HCT116 (cell line): ENCODE results near the gene LYPD3. TPM values are rescaled to one million over a fixed set of nuclear protein-coding genes. Genes with fewer than 3 reads are reported as not detected.

Source experiments
- ATAC-seq: fragments of 200-7000 bp; cut with Tn5 transposase; 2 replicates; pipeline ENCODE4 v1.9.1; 2020; ENCODE audit warnings: mild to moderate bottlenecking, moderate library complexity
- BruUV-seq: library from RNA; stranded (reverse); fragments of 400-500 nt; replicated peaks from 2 replicates; lab custom pipeline; 2021; lab: Mats Ljungman, UMichigan
- CTCF ChIA-PET: fragments of 300-600 bp; sonication (Branson Sonifier 250); formaldehyde crosslinking; loops from one replicate; lab custom pipeline; 2021; ENCODE audit warnings: antibody characterized with exemption; lab: Charles Lee
- POLR2A ChIA-PET: fragments of 300-600, 350-600 bp; sonication (Branson Sonifier 250); formaldehyde crosslinking; loops from one replicate; lab custom pipeline; 2021; ENCODE audit warnings: antibody characterized with exemption; lab: Charles Lee
- RAD21 ChIA-PET, 2 experiments: fragments of 300-600 bp; sonication (Branson Sonifier 250); formaldehyde crosslinking; loops; one replicate each; lab custom pipeline; 2023; ENCODE audit warnings: low total read pairs in 2 of 2; ENCODE audit not compliant: uncharacterized antibody in 2 of 2, unreplicated experiment in 2 of 2, low non-redundant PET in 1 of 2; lab: Charles Lee
- DNase-seq: peaks from one replicate; pipeline ENCODE4 v3.0.0-alpha.2; 2010; ENCODE audit warnings: low read depth, low spot score
- H2AFZ ChIP-seq: fragments of 200-600 bp; shearing (Covaris generic), sonication (generic); 2 replicates; pipeline ENCODE4 v1.6.1; 2017; ENCODE audit warnings: low read depth, mixed run types, mixed read lengths, antibody characterized with exemption, low read length; ENCODE audit not compliant: poor library complexity, severe bottlenecking
- H3K27ac ChIP-seq: 2 replicates; pipeline ENCODE4 v1.5.1; 2012; ENCODE audit warnings: low read depth, low read length
- H3K27me3 ChIP-seq: fragments of 200-600 bp; sonication (generic); 2 replicates; pipeline ENCODE4 v1.6.1; 2016; ENCODE audit warnings: mixed run types, low read length, mixed read lengths; ENCODE audit not compliant: insufficient read depth
- H3K36me3 ChIP-seq, 2 experiments: fragments of 200-500 bp in 1 of 2; fragments of 200-600 bp in 1 of 2; sonication (Bioruptor generic) in 1 of 2; sonication (generic) in 1 of 2; 2 replicates each; pipeline versions ENCODE4 v1.5.1 to v1.6.1; 2014 to 2016; ENCODE audit warnings: low read length in 2 of 2, inconsistent platforms in 1 of 2, mixed read lengths in 1 of 2, mixed run types in 1 of 2; ENCODE audit not compliant: insufficient read depth in 2 of 2, control insufficient read depth in 1 of 2
- H3K4me1 ChIP-seq, 2 experiments: fragments of 200-600 bp in 1 of 2; sonication (generic) in 1 of 2; 2 replicates each; pipeline versions ENCODE4 v1.5.1 to v1.6.1; 2012 to 2017; ENCODE audit warnings: low read length in 2 of 2, inconsistent platforms in 1 of 2, mild to moderate bottlenecking in 1 of 2, mixed read lengths in 1 of 2, mixed run types in 1 of 2, moderate library complexity in 1 of 2; ENCODE audit not compliant: insufficient read depth in 2 of 2, control insufficient read depth in 1 of 2
- H3K4me2 ChIP-seq: fragments of 200-600 bp; sonication (generic); 2 replicates; pipeline ENCODE4 v1.6.1; 2017; ENCODE audit warnings: mixed run types, low read length, mixed read lengths
- H3K4me3 ChIP-seq, 2 experiments: fragments of 200-600 bp in 1 of 2; sonication (generic) in 1 of 2; replicated peaks in 1 of 2; 2 replicates each; pipeline ENCODE4 v1.5.1; 2011 to 2016; ENCODE audit warnings: low read length in 2 of 2, control low read depth in 1 of 2, low read depth in 1 of 2, mild to moderate bottlenecking in 1 of 2, mixed read lengths in 1 of 2, mixed run types in 1 of 2
- H3K79me2 ChIP-seq: fragments of 200-600 bp; sonication (generic); 2 replicates; pipeline ENCODE4 v1.6.1; 2017; ENCODE audit warnings: mild to moderate bottlenecking, mixed run types, low read length, moderate library complexity, mixed read lengths; ENCODE audit not compliant: insufficient read depth
- H3K9ac ChIP-seq: fragments of 200-600 bp; sonication (generic); 2 replicates; pipeline ENCODE4 v1.6.1; 2016; ENCODE audit warnings: low read length, mixed read lengths
- H3K9me2 ChIP-seq: fragments of 200-600 bp; sonication (generic), shearing (Covaris generic); 2 replicates; pipeline ENCODE4 v1.6.1; 2017; ENCODE audit warnings: mixed run types, mild to moderate bottlenecking, moderate library complexity; ENCODE audit not compliant: insufficient read depth
- H3K9me3 ChIP-seq, 2 experiments: fragments of 200-500 bp in 1 of 2; fragments of 200-600 bp in 1 of 2; sonication (Bioruptor generic) in 1 of 2; sonication (generic) in 1 of 2; 2 replicates each; pipeline ENCODE4 v1.6.1; 2014 to 2017; ENCODE audit warnings: low read length in 2 of 2, mixed read lengths in 2 of 2, inconsistent platforms in 1 of 2, low read depth in 1 of 2, mild to moderate bottlenecking in 1 of 2, mixed run types in 1 of 2, moderate library complexity in 1 of 2; ENCODE audit not compliant: control insufficient read depth in 1 of 2, insufficient read depth in 1 of 2
- H4K20me1 ChIP-seq: fragments of 200-600 bp; sonication (generic), shearing (Covaris generic); 2 replicates; pipeline ENCODE4 v1.6.1; 2017; ENCODE audit warnings: mixed run types, mild to moderate bottlenecking, moderate library complexity; ENCODE audit not compliant: insufficient read depth
- ELF1 ChIP-seq: IDR thresholded peaks from 2 replicates; pipeline ENCODE4 v1.6.1; 2012; ENCODE audit warnings: low read depth, borderline replicate concordance
- JUND ChIP-seq: IDR thresholded peaks from 2 replicates; pipeline ENCODE4 v1.6.1; 2012
- POLR2A ChIP-seq: IDR thresholded peaks from 2 replicates; pipeline ENCODE4 v1.7.0; 2011; ENCODE audit warnings: borderline replicate concordance; ENCODE audit not compliant: insufficient read depth, insufficient read length; ENCODE audit errors: extremely low read depth
- RAD21 ChIP-seq: IDR thresholded peaks from 2 replicates; pipeline ENCODE4 v1.6.1; 2012; ENCODE audit warnings: low read depth, mild to moderate bottlenecking
- SP1 ChIP-seq: IDR thresholded peaks from 2 replicates; pipeline ENCODE4 v1.6.1; 2012; ENCODE audit warnings: low read depth
- SRF ChIP-seq: IDR thresholded peaks from 2 replicates; pipeline ENCODE4 v1.6.1; 2012; ENCODE audit warnings: low read depth
- TCF7L2 ChIP-seq: IDR thresholded peaks from 2 replicates; pipeline ENCODE4 v1.7.0; 2011; ENCODE audit warnings: borderline replicate concordance, inconsistent platforms; ENCODE audit not compliant: insufficient read depth, insufficient read length; ENCODE audit errors: extremely low read depth
- YY1 ChIP-seq: IDR thresholded peaks from 2 replicates; pipeline ENCODE4 v1.6.1; 2011; ENCODE audit warnings: low read length, low read depth, moderate library complexity, mild to moderate bottlenecking; ENCODE audit not compliant: insufficient replicate concordance; ENCODE audit errors: extremely low read depth
- ZFX ChIP-seq: fragments of 450-650 bp; IDR thresholded peaks from 2 replicates; pipeline ENCODE4 v1.6.1; 2017
- intact Hi-C: fragments of 100-400 bp; cut with micrococcal nuclease; formaldehyde crosslinking; loops from 2 replicates; pipeline ENCODE4 v1.10.0; 2022
- total RNA-seq: library from RNA; stranded (reverse); gene quantifications from one replicate; pipeline ENCODE4 v1.2.1, GENCODE V29; 2021; ENCODE audit not compliant: unreplicated experiment
- TF ChIP-seq, protein P1 (sequence below): IDR thresholded peaks from 2 replicates; pipeline ENCODE4 v1.6.1; 2012
- TF ChIP-seq, protein P2 (sequence below): IDR thresholded peaks from 2 replicates; pipeline ENCODE4 v1.6.1; 2012; ENCODE audit warnings: low read depth

The LYPD3 gene
- total RNA-seq, 1 experiment from 2014 or later: 3.6 TPM

DNA sequence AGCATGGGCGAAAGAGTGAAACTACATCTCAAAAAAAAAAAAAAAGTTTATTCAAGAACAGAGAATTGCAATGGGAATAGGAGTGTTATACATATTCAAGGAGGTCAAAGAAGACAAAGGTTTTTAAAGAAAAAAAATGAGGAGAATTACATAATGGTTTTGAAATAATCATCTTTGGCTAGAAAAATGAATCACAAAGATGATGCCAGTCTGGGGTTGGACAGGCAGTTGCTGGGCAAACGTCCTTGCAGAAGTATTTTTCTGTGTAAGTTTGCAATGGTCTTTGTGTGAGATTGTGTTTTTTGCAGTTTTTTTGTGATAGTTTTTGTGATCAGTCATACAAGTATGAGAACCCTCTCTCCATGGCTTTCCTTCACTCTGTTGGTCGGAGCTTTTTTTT is 23.7 kb downstream of the LYPD3 start:
- no peak for TF ChIP-seq POLR2A
- TF ChIP-seq RAD21: no peak
- TF ChIP-seq, protein P1, sequence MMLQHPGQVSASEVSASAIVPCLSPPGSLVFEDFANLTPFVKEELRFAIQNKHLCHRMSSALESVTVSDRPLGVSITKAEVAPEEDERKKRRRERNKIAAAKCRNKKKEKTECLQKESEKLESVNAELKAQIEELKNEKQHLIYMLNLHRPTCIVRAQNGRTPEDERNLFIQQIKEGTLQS: no peak
- TF ChIP-seq SRF: no peak
- TF ChIP-seq, protein P2, sequence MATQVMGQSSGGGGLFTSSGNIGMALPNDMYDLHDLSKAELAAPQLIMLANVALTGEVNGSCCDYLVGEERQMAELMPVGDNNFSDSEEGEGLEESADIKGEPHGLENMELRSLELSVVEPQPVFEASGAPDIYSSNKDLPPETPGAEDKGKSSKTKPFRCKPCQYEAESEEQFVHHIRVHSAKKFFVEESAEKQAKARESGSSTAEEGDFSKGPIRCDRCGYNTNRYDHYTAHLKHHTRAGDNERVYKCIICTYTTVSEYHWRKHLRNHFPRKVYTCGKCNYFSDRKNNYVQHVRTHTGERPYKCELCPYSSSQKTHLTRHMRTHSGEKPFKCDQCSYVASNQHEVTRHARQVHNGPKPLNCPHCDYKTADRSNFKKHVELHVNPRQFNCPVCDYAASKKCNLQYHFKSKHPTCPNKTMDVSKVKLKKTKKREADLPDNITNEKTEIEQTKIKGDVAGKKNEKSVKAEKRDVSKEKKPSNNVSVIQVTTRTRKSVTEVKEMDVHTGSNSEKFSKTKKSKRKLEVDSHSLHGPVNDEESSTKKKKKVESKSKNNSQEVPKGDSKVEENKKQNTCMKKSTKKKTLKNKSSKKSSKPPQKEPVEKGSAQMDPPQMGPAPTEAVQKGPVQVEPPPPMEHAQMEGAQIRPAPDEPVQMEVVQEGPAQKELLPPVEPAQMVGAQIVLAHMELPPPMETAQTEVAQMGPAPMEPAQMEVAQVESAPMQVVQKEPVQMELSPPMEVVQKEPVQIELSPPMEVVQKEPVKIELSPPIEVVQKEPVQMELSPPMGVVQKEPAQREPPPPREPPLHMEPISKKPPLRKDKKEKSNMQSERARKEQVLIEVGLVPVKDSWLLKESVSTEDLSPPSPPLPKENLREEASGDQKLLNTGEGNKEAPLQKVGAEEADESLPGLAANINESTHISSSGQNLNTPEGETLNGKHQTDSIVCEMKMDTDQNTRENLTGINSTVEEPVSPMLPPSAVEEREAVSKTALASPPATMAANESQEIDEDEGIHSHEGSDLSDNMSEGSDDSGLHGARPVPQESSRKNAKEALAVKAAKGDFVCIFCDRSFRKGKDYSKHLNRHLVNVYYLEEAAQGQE: no peak
- no peak for TF ChIP-seq ELF1
- TF ChIP-seq SP1: no peak
- TF ChIP-seq ZFX: no peak
- TF ChIP-seq JUND: no peak
- TF ChIP-seq YY1: no peak
- TF ChIP-seq TCF7L2: no peak
- intact Hi-C loops: no loop called here
- Histone ChIP-seq H4K20me1 (no peaks in the 10 kb centered on the region), H3K9me2 (no peaks in the 10 kb centered on the region), H3K4me1 (peaks cover 0 to 16% of the 10 kb centered on the region in 2 experiments; a peak in 2 of 4 replicates), H3K4me2 (no peak overlapping the region), H3K27ac (no peak overlapping the region), H3K9ac (no peak overlapping the region), H3K79me2 (no peaks in the 10 kb centered on the region), H3K36me3 (no peaks in the 10 kb centered on the region), H3K4me3 (no peak overlapping the region), H3K27me3 (no peaks in the 10 kb centered on the region), H2AFZ (no peak overlapping the region), H3K9me3 (no peaks in the 10 kb centered on the region; a peak in 1 of 4 replicates)
- RAD21 ChIA-PET: no interaction called here
- BruUV-seq: no TSS peak
- DNase-seq (no peak), ATAC-seq (no peak)
- POLR2A ChIA-PET: no interaction called here
- CTCF ChIA-PET: no interaction called here
